Activated CD4-positive, alpha-beta T cell treated with anti-CD3 and anti-CD28 coated beads, Interleukin-2, amount 50 U/mL, for 16 hours (primary cell): ENCODE results near the gene TNNT3.
"Not testable (repeated sequence)": the region's sequence is repeated elsewhere in the genome, so short reads cannot be mapped to it uniquely, and the experiment has no call there.

Experiments used
- DNase-seq: peaks from one replicate; pipeline ENCODE4 v3.0.0-alpha.2; 2020

Gene TNNT3

DNA sequence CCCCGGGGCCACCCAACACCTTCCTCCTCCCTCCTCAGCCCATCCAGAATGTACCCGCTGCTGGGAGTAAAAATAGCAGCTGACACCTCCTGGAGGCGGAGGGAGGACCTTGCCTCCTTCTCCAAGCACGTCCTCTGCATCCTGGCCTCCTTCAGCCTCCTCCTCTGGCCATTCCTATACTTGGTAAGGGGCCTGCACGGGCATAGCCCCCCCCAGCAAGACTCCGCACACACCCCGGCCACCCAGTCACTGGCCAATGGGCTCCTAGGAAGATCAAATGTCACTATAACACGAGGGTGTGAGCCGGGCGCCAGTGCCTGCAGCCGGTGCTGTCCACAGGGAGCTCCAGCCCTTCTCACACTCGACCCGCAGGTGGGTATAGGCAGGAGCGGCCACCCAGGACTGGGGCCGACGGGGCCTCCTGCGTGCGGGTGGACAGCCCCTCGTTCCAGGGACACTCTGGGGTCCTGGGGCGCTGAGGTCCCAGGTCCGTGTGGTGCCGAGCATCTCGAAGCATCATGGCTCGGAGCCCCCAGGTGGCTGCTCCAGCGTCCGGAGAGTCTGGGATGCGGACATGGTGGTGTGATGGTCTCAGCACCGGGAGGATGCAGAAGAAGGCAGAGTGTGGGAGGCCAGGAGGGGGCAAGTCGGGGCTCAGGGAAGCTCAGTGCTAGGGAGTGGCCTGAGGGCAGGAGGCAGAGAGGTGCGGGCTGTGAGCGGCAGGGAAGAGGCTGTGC lies at the start of gene TNNT3:
TSS of gene TNNT3 (plus strand) at position 313 of the 737 bp plus-strand sequence. CDS start 3,172 bp downstream, outside the sequence.
- no peak for DNase-seq

DNA sequence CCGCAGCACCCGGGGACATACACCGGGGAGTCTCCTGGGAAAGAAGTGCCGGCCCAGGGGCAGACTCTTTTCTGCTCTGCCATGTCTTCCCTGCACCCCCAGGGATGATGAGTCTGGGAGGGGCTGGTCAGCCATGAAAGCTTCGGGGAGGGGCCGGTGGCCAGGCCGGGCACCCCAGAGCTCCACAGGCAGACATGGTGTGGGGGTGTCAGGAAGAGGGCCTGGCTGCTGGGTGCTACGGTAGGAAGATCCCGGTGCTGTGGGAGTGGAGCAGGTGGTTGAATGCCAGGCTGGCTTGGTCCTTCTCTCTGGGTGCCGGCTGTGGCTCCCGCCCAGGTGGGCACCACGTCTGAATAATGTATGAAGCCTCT lies 49.2 kb upstream of the TNNT3 start:
- no peak for DNase-seq

DNA sequence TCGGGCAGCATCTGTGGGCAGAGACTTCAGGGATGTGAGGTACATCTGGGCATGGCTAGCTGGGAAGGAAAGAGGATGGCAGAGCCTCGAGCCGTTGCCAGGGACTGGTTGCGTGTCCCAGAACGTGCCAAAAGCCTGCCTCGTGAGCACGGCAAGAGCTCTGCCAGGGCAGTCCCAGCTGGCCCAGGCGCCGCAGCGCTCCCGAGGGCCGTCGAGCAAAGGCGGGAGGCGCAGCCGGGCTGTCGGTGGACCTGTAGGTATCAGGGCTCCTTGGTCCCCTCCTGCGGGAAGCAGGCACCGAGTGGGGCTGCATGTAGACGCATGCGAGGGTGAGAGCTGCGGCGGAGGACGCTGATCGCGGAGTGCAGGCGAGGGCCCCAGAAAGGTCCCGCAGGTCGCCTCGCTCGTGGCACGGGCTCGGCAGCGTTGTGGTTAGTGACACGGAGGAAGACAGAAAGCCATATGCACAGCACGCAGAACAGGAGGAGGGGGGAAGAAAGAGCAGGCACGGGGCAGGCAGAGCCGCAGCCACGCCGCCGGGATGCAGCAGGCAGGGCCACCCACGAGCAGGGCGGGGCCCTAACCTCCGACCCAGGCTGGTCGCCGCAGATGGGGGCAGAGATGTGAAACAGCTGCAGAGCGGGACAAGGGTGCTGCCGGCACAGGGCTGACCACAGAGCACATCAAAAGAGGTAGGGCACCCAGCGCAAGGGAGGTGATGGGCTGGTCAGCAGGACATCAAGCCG lies 48.6 kb upstream of the TNNT3 start:
- no peak for DNase-seq

DNA sequence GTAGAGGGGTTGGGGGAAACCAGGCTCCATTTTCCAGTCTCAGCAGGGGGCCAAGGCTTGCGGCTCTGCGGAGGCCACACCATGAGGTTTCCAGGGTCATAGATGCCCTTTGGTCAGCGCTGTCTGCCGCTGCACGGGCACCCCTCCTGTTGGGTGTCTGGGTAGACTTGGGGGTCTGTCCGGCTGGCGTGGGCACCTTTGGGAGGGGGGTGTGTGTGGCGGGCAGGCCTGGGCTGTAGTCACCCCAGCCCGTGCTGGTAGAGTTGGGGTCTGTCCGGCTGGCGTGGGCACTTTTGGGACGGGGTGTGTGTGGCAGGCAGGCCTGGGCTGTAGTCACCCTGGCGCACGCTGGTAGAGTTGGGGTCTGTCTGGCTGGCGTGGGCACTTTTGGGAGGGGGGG lies 48.0 kb upstream of the TNNT3 start:
- no peak for DNase-seq

DNA sequence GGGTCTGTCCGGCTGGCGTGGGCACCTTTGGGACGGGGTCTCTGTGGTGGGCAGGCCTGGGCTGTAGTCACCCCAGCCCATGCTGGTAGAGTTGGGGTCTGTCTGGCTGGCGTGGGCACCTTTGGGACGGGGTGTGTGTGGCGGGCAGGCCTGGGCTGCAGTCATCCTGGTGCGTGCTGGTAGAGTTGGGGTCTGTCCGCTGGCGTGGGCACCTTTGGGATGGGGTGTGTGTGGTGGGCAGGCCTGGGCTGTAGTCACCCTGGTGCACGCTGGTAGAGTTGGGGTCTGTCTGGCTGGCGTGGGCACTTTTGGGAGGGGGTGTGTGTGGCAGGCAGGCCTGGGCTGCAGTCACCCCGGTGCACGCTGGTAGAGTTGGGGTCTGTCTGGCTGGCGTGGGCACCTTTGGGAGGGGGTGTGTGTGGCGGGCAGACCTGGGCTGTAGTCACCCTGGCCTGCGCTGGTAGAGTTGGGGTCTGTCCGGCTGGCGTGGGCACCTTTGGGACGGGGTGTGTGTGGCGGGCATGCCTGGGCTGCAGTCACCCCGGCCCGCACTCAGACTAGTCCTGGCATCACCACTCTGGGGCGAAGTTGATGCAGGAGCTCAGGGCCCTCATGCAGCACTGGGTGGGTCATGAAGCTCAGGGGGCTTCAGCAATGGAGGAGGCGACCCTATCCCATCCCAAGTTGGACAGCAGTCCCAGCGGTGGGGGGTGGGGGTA lies 47.1 kb upstream of the TNNT3 start:
- no peak for DNase-seq

DNA sequence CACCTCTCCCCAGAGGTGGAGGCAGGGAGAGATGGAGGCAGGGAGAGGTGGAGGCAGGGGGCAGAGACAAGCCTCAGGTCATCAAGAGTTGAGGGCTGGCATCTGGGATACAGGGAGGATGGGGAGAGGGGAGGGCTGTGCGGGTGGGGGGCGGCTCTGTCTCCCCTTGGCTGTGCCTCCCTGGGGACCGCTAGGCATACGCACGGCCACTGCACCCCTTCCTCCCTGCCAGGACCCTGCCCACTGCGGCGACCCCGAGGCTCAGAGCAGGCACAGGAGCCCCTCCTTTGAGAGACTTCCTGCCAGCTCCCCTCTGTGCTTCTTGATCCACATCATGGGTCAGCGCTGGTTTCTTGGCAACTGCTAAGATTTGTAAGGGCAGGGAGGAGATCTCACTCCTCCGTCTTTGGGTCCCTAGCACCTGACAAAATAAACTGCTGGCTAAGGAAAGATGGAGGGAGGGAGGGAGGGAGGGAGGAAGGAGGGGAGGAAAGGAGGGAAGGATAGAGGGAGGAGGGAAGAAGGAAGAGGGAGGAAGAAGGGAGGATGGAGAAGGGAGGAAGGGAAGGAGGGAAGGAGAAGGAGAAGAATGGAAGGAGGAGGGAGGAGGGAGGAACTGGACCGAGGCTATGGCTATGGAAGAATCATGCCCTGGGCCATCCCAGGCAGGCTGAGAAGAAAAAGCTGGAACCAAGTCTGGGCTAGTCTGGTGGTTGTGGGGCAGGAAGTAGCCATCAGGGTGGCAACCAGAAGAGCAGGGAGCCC lies 46.3 kb upstream of the TNNT3 start:
- no peak for DNase-seq

DNA sequence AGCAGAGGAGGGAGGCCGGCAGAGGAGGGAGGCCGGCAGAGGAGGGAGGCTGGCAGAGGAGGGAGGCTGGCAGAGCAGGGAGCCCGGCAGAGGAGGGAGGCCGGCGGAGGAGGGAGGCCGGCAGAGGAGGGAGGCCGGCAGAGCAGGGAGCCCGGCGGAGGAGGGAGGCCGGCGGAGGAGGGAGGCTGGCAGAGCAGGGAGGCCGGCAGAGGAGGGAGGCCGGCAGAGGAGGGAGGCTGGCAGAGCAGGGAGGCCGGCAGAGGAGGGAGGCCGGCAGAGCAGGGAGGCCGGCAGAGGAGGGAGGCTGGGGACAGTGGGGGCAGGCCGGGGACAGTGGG lies 45.7 kb upstream of the TNNT3 start:
- DNase-seq, result not testable (repeated sequence)

DNA sequence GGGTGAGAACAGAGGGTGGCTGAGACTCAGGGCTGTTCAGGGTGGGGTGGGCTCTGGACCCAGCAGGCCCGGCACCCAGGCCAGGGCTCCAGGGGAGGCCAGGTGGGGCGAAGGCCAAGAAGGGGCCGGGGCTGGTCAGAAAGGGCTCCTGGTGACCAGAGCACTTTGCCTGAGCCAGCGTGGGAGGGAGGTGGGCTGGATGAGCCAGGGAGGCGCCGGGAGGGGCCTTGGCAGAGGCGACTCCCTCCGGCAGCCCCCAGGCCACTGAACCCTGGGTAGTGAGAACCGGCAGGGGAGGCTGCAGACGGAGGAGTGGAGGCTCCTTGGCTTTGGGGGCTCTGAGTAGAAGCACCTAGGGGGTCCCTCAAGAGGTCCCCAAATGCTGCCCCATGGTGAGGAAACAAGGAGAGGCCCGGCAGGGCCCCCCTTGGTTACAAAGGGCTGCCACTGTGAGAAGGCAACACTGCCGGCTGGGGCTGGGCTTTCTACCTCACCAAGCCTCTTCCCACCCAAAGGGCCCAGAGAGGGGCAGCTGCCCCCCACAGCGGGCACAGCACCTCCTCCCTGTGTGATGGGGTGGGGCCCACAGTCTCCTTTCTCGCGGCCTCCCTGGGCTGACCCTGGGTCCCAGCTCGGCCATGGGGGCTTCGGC lies 44.9 kb upstream of the TNNT3 start:
- not testable (repeated sequence) for DNase-seq

DNA sequence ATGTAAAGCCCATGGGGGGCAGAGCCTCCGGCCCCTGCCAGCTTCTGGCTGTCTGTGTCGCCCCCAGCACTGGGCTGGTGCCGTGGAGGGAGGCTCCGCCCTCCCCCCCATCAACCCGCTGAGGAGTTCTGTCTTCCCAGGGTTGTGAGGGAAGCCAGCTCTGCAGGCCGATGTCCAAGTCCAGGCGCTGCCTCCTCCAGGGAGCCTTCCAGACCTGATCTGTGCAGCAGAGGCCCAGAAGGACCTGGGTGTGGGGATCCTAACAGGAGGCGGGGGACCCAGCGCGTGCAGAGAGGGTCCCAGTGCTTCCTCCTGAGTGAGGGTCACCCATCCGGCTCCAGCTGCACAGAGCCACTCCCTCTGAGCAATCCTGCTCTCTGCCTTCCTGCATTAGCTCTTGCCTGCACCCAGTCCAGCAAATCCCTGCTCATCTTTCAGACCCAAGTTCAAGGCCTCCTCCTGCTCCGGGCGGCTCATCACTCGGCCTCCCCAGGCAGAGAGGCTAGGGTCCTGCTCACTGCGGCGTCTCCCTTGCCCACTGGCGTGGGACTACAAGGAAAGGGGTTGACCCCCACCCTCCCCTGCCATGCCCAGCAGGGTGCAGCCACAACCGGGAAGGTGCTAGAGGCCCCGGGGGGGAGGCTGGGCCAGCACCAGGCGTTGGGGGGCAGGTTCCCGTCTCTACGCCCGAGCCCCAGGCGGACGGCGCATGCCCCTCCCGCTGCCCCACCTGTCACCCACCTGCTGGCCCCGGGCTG lies 44.2 kb upstream of the TNNT3 start:
- DNase-seq, result no peak

DNA sequence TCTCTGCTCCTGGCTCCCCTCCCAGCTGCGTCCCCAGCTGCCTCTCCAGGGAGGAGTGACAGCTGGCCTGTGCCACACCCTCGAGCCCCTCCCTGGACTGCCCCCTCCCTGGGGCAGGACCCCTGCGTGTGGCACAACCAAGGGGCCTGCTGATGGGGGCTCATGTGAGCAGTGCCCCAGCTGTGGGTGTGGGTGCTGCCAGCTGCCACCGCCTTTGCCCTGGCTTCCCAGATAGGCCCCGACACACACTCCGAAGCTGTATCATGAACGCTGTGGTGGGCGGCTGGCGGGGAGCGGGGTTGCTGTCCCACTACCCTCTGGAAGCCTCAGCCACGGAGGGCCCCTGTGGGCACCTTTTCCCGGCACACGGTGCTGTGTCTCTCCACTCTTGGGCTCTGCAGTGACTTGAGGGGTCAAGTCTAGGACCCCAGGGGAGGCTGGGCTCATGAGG lies 43.6 kb upstream of the TNNT3 start:
- not testable (repeated sequence) for DNase-seq

DNA sequence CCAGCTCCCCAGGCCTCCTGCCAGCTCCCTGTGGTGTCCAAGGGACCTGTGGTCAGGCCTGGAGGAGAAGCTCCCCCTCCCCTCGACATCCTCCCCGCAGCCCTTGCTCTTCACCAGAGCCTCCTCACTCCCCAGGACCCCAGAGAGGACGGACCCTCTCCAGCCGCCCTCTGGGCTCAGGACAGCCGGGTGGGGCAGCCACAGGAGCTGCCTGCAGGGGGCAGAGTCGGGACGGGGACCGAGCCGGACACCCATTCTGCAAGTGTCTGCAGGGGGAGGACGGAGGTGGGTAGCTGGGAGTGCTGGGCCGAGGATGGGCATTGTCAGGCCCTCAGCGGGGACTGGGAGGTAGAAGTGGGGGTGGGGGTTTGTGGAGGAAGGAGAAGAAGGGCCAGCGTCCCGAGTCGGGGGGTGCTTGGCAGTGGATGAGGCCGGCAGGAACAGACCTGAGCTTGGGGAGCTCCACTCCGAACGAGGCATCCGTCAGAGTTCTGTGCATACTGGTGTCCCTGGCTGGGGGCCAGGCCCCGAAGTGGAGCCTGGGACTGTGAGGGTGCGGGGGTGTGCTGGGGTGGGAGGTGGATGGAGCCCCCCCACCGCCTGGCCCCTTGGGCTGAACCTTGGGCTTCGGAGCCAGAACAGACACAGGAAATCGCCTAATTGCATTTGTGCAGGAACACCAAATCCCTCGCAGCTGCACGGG lies 43.0 kb upstream of the TNNT3 start:
- no peak for DNase-seq

DNA sequence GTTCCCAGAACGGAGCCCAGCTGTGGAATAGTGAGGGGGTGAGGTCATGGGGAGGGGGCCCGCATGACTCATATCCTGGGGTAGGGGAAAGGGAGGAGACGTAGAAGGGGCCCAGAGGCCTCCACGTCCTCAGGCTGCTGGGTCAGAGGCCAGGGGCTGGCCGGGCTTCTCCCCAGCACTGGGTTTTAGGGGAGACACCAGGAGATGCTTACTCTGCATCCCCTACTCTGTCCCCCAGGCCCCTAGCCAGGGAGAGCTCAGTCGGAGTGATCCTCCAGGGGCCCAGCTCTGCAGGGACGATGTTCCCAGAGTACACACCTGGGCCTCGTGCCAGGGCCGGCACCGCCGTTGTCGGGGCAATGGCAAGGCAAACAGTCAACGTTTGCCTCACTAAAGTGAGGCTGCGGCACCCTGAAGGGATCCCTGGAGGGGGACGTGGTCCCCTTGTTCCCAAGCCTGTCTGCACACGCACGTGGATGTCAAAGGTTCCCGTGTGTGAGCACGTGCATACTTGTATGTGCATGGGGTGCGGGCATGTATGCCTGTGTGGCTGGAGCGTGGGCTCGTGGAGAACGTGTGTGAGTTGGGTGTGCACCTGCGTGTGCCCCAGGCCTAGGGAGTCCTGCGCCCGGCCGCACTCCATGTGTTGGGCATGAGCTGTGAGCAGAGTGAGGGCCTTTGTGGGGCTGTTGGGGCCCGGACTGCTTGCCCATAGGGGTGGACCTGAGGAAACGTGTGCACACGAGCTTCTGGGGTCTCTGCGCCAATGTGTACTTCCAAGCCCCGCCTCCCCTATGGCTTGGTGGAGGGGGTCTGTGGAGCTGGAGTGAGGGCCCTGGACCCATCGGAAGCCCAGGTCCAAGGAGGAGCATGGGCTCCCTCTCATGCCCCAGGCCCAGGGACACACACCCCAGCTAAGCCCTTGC lies 42.0 kb upstream of the TNNT3 start:
- DNase-seq, result no peak

DNA sequence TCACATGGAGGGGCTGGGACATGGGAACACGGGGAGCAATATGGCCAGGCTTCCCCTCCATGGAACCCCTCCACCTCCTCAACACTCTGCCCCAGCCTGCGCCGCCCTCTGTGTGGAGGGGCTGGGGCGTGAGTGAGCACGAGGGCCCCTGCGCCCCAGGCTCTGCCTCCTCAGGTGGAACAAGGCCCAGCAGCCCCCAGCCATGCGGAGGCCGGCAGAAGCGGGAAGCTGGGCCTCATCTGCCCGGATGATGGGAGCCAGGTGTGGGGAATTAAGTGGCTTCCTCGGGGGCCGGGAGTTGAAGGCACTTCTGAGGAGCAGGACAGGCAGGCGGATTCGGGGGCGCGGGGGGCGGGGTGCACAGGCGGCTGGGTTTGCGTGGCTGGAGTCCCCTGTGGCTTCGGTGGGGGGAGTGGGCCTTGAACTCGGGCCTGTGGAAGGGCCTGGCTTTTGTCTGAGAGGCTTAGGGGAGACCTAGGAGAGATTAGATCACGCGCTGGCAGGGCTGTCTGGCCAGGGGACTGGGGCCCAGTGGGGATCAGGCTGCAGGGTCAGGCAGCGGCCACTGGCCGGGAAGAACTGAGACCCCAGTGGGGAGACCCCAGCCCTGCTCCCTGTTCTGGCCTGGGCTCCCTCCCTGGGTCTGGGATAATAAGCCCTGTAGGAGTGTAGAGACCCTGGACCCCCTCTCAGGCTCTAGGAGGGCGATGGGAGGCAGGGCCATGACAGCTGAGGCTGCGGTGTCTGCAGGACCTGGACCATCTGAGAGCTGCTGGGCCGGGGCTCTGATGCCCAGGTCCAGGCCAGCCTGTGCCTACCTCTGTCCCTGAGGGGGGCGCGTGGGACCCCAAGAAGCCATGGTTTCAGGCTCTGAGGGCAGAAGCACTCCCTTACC lies 41.1 kb upstream of the TNNT3 start:
- no peak for DNase-seq

DNA sequence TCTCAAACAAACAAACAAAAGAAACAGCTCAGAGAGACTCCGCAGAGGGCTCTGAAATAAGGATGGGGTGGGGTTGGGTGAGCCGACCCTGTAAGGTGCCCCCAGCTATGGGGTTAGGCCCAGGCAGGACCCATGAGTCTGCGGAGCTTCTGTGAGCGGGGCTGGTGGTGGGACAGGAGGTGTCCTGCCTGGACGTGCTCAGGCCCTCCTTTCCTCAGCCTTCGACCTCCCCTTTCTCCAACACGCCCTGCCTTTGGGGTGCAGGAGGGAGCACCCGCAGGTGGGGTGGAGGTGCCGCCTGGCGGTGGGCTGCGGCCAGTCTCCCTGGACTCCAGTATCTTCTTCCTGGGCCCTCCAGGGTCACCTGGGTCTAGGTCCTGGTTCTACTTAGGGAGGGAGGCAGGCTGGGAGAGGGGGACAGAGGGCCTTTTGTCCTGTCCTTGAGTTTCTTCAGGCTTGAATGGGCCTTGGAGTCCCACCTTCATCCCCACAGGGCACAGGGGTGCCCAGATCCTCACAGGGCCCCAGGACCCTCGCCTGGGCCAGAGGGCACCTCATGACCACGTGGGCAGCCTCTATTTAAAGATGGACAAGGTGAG lies 40.1 kb upstream of the TNNT3 start:
- no peak for DNase-seq

DNA sequence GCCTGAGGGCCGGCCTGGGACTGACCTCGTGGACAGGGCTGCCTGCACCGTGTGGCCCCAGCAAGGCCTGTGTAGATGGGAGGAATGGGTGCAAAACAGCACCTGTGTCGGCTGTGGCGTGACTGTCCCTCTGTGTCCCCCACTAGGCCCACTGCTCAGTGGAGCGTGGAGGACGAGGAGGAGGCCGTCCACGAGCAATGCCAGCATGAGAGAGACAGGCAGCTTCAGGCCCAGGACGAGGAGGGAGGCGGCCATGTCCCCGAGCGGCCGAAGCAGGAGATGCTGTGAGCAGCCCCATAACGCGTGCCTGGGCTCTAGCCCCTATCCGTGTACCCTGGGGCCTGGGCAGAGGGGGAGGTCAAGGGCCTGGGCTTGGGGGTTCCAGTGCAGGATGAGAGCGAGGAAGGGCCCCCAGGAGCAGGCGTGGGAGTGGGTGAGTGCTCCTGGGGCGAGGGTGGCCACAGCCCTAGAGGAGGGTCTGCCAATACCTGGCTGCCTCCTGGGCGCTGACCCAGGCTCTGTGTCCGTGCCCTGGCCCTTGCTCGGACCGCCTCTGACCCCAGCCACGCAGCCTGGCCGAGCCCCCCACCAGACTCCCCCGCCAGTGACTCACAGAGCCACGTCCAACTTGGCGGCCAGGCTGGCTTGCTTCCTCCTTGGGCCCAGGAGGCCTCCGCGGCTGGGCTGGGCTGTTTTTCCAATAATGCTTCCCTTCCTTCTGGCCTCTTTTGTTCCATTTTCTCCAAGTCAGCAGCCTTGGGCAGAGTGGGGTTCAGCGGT lies 39.4 kb upstream of the TNNT3 start:
- DNase-seq, result no peak

DNA sequence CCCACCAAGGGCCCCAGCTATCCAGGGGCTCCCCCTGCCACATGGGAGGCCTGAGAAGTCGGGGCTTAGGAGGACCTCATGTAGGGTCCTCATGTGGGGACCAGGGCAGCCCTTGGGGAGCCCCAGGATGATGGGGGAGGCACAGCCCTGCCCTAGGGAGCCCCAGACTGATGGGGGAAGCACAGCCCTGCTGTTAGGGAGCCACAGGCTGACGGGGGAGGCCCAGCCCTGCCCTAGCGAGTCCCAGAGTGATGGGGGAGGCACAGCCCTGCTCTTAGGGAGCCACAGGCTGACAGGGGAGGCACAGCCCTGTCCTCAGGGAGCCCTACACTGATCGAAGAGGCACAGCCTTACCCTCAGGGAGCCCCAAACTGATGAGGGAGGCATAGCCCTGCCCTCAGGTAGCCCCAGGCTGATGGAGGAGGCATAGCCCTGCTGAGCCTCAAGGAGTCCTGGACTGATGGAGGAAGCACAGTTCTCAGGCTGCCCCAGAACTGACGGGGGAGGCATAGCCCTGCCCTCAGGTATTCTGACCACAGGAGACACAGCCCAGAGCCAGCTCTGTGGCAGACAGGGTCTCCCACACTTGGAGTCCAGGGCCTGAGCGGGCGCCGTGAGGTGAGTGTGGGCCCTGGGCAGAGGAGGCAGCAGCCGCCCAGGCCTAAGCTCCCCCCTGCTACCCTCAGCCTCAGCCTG lies 38.6 kb upstream of the TNNT3 start:
- DNase-seq, result no peak
